ENCODE measurements around the gene GATB. TPM values are rescaled to one million over a fixed set of nuclear protein-coding genes. Genes with fewer than 3 reads are reported as not detected.

The GATB gene
- polyA plus RNA-seq, 3 donors: 5.5 to 12.2 (median 9.0) TPM

DNA sequence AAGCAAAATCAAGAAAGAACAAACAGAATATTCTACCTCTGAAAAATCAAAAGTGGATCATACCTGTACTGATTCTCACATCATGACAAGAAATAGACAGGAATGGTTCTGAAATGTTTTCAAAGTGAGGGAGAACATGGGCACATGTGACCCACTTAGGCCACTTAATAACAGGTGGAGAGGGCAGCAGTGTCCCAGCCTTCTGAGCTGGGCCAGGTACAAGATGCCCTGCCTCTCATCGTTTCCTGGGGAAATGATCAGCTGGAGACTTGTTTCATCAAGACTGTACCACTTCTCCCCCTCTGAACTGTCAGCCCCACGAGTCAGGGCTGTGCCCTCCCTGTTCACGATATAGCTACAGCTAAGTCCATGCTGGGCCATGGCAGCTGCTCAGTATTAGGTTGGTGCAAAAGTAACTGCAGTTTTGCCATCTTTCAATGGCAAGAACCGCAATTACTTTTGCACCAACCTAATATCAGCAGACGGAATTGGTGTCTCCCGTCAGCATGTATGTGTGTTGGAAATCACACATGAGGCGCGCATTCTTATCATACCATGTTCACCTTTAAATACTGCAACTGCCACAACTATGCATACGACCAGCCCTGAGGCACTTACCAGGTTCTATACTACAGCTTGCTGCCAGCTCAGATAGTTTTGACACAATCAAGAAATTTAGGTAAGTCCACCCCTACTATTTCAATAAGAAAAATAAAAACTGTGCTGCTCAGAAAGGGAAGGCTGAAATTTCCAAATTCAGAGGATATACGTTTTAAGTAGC lies 71.4 kb downstream of the GATB start:
- H3K36me3 Mint-ChIP-seq: peaks cover 31 to 50% of the 10 kb centered on the region in 2 donors
- 90% methylated on average over 1 of the region's 10 CpGs for WGBS (ENCODE audit: insufficient coverage)
- intact Hi-C loops (cut with micrococcal nuclease): no loop called here

DNA sequence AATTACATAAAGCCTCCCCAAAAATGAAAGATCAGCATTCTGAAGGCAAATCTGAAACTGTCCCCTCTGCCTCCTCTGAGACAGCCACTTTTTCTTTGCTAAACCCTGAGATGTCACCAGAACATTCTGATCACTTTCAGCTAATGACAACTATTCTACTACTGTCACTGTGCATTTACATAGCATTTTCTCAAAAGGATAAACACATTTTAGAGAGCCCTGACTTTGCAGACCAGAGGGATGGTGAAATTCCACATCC lies 72.1 kb downstream of the GATB start:
- Mint-ChIP-seq H3K9me3 (no peaks in the 10 kb centered on the region), H3K27me3 (ENCODE audit: low read depth in 3 of 3) (peaks cover 0 to 2% (median 0%) of the 10 kb centered on the region in 3 donors), H3K4me1 (peaks cover 1% of the 10 kb centered on the region), H3K4me3 (no peak overlapping the region), H3K36me3 (peaks cover 33 to 51% of the 10 kb centered on the region in 2 donors), H3K27ac (no peak overlapping the region)
- Histone ChIP-seq H3K9me3 (replicated peaks in 1 of 2; ENCODE audit: control insufficient read depth in 1 of 2, insufficient read depth in 1 of 2, low read length in 2 of 2) (no peaks in the 10 kb centered on the region), H3K4me3 (replicated peaks in 1 of 3; ENCODE audit: low read depth in 2 of 3, low read length in 3 of 3) (no peak overlapping the region), H3K36me3 (replicated peaks in 1 of 2; ENCODE audit: control insufficient read depth in 1 of 2, insufficient read depth in 2 of 2, low read length in 2 of 2) (peaks cover 5 to 21% of the 10 kb centered on the region in 2 donors), H3K4me1 (ENCODE audit: control insufficient read depth in 1 of 2, insufficient read depth in 2 of 2, low read length in 2 of 2) (no peaks in the 10 kb centered on the region), H3K9ac (ENCODE audit: insufficient read depth, low read length, poor library complexity, severe bottlenecking) (no peak overlapping the region), H3K27ac (ENCODE audit: low read depth in 1 of 2, low read length in 2 of 2) (no peak overlapping the region), H3K27me3 (ENCODE audit: control insufficient read depth in 2 of 2, insufficient read depth in 2 of 2, low read length in 2 of 2) (no peaks in the 10 kb centered on the region), H2AFZ (ENCODE audit: insufficient read depth, low read depth, low read length, poor library complexity, severe bottlenecking) (no peak overlapping the region), H3K4me2 (replicated peaks; ENCODE audit: extremely low read depth, low read length, poor library complexity, severe bottlenecking) (no peak overlapping the region), H4K20me1 (ENCODE audit: insufficient read depth, low read length) (no peaks in the 10 kb centered on the region), H3K79me2 (ENCODE audit: insufficient read depth, low read length) (no peaks in the 10 kb centered on the region)
- TF ChIP-seq, protein P1, sequence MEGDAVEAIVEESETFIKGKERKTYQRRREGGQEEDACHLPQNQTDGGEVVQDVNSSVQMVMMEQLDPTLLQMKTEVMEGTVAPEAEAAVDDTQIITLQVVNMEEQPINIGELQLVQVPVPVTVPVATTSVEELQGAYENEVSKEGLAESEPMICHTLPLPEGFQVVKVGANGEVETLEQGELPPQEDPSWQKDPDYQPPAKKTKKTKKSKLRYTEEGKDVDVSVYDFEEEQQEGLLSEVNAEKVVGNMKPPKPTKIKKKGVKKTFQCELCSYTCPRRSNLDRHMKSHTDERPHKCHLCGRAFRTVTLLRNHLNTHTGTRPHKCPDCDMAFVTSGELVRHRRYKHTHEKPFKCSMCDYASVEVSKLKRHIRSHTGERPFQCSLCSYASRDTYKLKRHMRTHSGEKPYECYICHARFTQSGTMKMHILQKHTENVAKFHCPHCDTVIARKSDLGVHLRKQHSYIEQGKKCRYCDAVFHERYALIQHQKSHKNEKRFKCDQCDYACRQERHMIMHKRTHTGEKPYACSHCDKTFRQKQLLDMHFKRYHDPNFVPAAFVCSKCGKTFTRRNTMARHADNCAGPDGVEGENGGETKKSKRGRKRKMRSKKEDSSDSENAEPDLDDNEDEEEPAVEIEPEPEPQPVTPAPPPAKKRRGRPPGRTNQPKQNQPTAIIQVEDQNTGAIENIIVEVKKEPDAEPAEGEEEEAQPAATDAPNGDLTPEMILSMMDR (IDR thresholded peaks at IDR 0.05): no peak
- intact Hi-C loops (cut with micrococcal nuclease): no loop called here
- no peak for DNase-seq

More for the DNA sequence above, 71.4 kb downstream of the GATB start:
- H3K27me3 ChIP-seq (ENCODE audit: control insufficient read depth in 2 of 2, insufficient read depth in 2 of 2, low read length in 2 of 2): no peaks in the 10 kb centered on the region
- H3K4me3 Mint-ChIP-seq: no peak overlapping the region
- TF ChIP-seq, protein P1 (IDR thresholded peaks at IDR 0.05): no peak
- peaks cover 1% of the 10 kb centered on the region for H3K4me1 Mint-ChIP-seq
- no peaks in the 10 kb centered on the region for H3K79me2 ChIP-seq (ENCODE audit: insufficient read depth, low read length)
- no peak overlapping the region for H3K9ac ChIP-seq (ENCODE audit: insufficient read depth, low read length, poor library complexity, severe bottlenecking)
- no peak overlapping the region for H3K4me3 ChIP-seq (replicated peaks in 1 of 3; ENCODE audit: low read depth in 2 of 3, low read length in 3 of 3)
- no peak overlapping the region for H3K27ac Mint-ChIP-seq
- H3K9me3 Mint-ChIP-seq: no peaks in the 10 kb centered on the region
- H3K27me3 Mint-ChIP-seq (ENCODE audit: low read depth in 3 of 3): peaks cover 0 to 2% (median 0%) of the 10 kb centered on the region in 3 donors
- H3K4me2 ChIP-seq (replicated peaks; ENCODE audit: extremely low read depth, low read length, poor library complexity, severe bottlenecking): no peak overlapping the region
- no peak overlapping the region for H3K27ac ChIP-seq (ENCODE audit: low read depth in 1 of 2, low read length in 2 of 2)
- H3K36me3 ChIP-seq (replicated peaks in 1 of 2; ENCODE audit: control insufficient read depth in 1 of 2, insufficient read depth in 2 of 2, low read length in 2 of 2): peaks cover 5 to 21% of the 10 kb centered on the region in 2 donors
- no peak for DNase-seq
- no peak overlapping the region for H2AFZ ChIP-seq (ENCODE audit: insufficient read depth, low read depth, low read length, poor library complexity, severe bottlenecking)
- no peaks in the 10 kb centered on the region for H3K9me3 ChIP-seq (replicated peaks in 1 of 2; ENCODE audit: control insufficient read depth in 1 of 2, insufficient read depth in 1 of 2, low read length in 2 of 2)
- H4K20me1 ChIP-seq (ENCODE audit: insufficient read depth, low read length): no peaks in the 10 kb centered on the region
- no peaks in the 10 kb centered on the region for H3K4me1 ChIP-seq (ENCODE audit: control insufficient read depth in 1 of 2, insufficient read depth in 2 of 2, low read length in 2 of 2)

Measured in CD14-positive monocyte (primary cell).